Measurements from ENCODE around the gene NRIP3.

- TF ChIP-seq CTCF (optimal IDR thresholded peaks at IDR 0.05 in 1 of 3, IDR thresholded peaks at IDR 0.05 in 1 of 3, conservative IDR thresholded peaks at IDR 0.05 in 1 of 3; ENCODE audit: extremely low read depth in 1 of 3, insufficient read depth in 2 of 3, low read length in 3 of 3): no peak
- TF ChIP-seq EZH2 (IDR thresholded peaks at IDR 0.05; ENCODE audit: low read length): no peak
Observed at GRCh38 chr11:8985462-8985861, 18.3 kb downstream of the NRIP3 start.
